ENCODE results near the gene FBXW9. TPM values are rescaled to one million over a fixed set of nuclear protein-coding genes. Genes with fewer than 3 reads are reported as not detected.
"Not testable (repeated sequence)": the region's sequence is repeated elsewhere in the genome, so short reads cannot be mapped to it uniquely, and the experiment has no call there.

FBXW9 gene
- total RNA-seq: 5.8 and 8.0 TPM in 2 replicates

DNA sequence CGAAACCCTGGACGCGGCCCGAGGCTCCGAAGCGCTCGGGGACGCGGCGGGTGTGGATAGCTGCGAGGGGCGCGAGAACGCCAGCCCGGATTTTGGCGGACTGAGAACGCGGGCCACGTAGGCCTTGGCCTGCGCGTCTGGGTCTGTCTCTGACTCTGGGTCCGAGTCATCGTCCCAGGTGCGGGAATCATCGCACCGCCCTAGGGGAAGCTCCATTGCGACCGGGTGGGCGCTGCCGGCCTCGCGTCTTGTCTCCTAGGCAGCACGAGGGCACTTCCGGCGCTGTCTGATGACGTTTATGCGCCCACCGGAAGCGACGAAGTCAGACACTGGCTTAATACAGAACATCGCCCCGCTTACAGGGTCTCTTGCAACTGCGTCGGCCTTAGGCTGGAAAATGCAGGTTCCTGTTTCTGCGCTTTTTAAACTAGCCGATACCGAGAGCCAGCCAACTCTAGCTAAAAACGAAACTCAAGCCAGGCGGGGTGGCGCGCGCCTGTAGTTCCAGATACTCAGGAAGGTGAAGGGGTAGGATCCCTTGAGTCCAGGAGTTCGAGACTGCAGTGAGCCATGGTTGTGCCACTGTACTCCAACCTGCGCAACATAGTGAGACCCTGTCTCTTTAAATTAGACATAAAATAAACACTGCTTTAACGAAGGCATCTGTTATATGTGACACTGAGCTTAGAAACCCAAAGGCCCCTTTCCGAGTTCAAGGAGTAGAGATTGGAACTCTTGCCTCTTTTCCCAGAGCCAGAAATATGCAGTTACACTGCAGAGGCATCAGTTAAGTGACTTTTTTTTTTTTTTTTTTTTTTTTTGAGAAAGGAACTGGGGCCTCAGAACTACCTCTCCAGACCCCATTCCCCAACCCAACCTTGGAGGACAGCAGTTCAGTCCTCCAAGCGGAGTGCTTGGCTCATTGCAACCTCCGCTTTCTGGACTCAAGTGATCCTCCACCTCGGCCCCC, at the start of gene FBXW9:
TSS of gene FBXW9 (minus strand) at position 266 of the 970 bp plus-strand sequence. CDS start at position 216, 50 bp downstream.
- peak; percentile 98 for DNase-seq

DNA sequence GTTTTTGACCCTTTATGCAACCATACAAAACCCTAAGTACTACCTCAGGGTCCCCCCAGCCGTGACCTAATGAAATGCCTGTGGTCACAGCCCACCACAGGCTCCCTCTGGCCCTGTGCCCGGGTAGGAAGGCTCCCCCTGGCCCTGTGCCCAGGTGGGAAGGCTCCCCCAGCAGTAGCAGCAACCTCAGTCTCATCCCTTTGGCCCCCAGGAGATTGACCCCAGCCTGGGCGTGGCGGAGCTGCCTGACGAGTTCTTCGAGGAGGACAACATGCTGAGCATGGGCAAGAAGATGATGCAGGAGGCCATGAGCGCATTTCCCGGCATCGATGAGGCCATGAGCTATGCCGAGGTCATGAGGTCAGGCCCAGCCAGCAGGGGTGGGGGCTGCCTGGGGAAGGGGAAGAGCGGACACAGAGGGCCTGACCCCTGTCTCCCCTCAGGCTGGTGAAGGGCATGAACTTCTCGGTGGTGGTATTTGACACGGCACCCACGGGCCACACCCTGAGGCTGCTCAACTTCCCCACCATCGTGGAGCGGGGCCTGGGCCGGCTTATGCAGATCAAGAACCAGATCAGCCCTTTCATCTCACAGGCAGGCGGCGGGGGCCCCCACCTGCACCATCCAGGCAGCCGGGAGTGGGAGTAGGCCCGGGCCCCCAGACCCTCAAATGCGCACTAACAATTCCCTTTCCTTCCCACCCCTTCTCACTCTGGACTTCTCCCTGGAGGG, 48.9 kb upstream of the FBXW9 start:
- no peak for DNase-seq

DNA sequence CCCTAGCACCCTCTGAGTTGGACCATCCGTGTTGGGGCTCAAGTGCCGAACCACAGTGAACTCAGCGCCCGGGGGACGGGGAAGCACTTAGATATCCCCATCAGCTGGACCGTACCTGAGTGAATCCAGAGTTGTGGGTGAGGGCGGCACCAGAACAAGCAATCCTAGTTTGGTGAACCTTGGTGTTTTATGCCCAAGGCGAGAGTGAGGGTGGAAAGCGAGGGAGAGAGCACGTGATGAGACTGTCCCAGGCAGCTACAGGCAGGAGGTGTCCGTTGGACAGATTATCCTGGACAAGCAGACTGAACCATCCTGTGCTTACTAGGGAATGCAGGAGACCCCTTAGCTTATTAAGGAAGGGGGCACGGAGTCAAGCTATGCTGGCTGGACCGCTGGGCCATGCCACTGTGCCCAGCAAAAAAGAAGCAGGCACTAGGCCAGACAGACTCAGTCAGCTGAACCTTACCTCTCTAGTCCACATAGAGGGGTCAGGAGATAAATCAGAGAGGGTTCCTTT, 41.5 kb upstream of the FBXW9 start:
- no peak for DNase-seq

DNA sequence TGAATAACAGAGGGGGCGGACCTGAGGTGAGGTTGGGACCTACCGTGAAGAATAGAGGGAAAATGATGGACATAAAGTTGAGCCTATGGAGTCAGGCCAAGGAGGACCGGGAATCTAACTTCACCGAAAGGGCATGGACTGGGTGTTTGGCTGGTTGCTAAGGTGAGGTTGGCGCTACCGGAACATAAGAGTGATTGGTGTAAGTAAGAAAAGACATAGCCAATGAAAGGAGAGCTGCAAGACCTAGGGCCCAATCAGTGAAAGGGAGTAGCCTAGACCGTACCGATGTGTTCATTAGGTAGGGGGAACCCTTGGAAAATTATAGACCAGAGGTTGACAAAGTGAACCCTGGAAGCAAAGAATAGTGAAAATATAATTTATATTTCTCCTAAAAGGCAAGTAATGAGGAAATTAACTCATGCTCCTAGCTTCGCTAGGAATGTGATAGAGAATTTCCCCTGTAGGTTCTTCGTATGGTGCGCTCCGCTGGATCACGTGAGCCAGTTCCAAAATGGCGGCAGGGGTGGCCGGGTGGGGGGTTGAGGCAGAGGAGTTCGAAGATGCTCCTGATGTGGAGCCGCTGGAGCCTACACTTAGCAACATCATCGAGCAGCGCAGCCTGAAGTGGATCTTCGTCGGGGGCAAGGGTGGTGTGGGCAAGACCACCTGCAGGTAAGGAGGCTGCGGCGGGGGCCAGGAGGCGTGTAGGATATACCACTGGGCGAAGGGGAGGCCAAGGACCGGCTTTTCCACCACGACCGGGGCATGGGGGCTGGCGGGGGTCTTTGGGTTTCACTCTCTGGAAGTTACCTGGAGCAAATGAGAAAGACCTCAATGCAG, 40.8 kb upstream of the FBXW9 start, which contains the start of gene GET3:
TSS of gene GET3 (plus strand) at position 503 of the 840 bp plus-strand sequence. CDS start at position 512, 9 bp downstream.
- DNase-seq: peak; percentile 100

DNA sequence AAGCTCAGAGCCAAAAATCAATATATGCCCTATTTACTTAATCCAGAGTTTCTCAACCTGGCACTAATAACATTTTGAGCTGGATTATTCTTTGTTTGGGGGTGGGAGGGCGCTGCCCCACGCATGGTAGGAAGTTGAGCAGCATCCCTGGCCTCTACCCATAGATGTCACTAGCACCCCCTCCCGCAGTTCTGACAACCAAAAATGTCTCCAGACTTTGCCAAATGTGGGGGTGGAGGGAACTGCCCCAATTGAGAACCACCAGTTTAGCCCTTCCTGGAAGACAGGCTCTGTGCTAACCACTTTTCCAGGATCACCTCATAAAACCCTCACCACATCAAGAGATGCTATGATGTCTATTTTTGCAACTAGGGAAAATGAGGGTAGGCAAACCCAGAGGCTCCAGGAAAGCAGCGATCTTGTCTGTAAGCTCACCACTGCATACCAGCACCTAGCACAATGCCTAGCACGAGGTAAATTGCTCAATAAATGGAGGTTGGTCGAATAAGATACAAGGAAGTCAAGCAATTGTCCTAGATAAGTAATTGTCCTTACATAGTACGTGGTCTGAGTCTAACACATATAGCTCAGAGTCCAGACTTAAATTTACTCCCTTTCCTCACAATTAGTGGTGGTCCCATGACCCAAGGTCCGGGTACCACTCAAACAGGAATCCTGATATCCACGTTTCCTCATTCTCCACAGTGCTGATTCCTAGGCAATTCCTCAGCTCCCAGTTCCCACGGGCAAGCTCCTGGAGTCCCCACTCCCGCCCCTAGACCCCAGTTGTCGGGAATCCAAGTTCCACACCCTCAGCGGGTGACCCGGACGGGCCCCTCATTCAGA, 37.2 kb upstream of the FBXW9 start:
- DNase-seq: peak; percentile 44

DNA sequence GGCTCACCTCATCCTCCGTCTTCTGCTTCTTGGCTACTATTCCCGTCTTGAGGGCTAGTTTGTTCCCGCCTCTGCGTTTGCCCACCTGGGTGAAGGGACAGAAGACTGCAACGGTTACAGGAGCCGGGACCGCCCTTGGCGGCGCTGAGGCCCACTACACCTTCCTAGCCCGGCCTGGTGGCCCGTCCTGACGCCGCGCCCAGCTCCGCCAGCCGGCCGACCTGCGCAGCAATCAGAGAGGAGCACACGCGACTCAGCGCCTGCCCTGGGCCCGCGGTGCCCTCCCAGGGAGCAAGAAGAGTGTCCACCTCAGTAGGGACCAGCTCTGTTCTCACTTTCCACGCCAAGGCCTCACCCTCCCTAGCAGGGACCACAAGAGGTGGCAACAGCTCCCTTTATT, 34.9 kb upstream of the FBXW9 start:
- DNase-seq: no peak

DNA sequence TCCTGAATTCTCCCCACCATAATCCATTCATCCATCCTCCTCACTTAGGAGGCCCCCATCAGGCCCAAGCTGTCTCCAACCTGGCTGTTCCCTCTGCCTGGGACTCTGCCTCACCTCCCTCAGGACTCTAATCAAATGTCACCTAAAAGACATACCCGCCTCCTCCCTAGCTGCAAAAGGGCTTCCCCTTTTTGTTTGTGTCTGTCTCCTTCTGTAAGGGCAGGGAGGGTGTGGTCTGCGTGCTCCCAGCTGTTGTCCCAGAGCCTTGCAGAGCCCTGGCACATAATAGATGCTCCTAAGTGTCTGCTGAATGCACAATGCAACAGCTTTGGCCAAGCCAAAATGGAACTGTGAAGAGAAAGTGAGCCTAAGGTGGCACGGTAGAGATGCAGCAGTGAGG, 33.6 kb upstream of the FBXW9 start:
- DNase-seq: no peak

DNA sequence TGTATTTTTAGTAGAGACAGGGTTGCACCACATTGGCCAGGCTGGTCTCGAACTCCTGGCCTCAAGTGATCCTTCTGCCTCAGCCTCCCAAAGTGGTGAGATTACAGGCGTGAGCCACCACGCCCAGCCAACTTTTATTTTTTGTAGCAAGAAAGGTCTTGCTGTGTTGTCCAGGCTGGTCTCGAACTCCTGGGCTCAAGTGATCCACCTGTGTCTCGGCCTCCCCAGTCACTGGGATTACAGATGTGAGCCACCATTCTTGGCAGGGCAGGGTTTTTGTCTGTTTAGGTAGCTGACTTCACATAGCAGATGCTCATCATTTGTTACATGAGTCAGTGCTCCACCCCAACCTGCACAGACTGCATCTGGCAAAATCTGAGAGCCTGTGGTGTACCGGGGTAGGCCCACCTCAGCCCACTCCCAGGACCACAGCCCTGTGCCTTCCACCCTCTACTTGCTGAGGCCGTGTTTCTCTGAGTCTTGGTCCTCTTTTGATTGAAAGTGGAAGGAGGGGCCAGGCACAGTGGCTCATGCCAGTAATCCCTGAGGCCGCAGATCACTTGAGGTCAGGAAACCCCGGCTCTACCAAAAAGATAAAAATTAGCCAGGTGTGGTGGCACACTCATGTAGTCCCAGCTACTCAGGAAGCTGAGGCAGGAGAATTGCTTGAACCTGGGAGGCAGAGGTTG, 31.5 kb upstream of the FBXW9 start:
- no peak for DNase-seq

DNA sequence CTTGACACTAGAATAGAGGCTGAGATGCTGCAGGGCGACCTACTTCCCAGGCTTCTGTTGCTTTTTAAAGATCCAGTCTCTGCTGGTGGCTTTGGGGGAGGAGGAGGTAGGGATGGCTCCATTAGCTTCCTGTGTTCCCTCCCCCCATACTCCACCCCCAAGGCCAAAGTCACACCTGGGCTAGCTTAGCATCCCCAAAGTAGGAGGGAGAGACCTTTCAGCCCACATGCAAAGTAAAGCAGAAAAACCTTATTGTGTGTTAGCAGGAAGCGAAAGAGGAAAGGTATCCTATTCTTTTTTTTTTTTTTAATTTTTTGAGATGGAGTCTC, 30.5 kb upstream of the FBXW9 start:
- DNase-seq: no peak

DNA sequence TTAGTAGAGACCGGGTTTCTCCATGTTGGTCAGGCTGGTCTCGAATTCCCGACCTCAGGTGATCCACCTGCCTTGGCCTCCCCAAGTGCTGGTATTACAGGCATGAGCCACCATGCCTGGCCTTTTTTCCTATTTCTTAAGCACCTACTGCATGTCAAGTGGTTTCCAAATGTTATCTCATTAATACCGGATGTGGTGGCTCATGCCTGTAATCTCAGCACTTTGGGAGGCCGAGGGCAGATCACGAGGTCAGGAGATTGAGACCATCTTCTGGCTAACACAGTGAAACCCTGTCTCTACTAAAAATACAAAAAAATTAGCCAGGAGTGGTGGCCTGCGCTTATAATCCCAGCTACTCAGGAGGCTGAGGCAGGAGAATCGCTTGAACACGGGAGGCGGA, 29.2 kb upstream of the FBXW9 start:
- not testable (repeated sequence) for DNase-seq

DNA sequence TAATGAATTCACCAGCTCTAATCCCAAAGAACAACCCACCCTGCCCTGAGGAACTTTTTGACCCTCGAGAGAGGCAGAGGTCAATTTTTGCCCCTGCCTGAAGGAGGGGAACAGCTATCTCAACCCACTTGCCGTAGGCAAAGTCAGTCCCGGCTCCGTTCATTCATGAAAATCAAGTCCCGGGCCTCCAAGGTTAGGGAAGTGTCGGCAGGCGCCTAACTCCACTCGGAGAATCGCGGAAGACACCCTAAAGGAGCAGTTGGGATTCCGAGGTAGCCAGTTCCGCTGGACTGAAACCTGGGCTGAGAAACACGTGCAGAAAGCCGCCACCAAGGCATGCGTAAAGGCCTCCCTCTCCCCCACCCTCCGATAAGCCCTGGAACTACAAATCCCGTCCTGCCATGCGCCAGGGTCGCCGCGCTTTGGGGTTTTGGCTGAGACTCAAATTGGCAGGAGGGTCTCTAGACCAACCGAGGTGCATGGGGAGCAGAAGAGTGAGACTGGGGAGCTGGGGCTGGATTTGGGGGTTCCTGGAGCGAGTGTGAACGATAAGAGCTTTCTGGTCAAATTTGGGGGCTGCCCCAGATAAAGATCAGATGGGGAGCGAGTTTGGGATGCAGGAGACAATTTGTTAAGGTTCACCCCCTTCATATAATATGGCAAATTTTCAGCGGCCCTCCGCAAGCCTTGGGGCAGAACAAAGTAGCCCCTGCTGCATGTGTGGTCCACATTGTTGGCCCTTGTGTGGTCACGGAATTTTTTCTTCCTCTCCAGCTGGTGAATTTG, 27.4 kb upstream of the FBXW9 start, which contains the start of gene TNPO2:
TSS of gene TNPO2 (minus strand) at position 292 of the 786 bp plus-strand sequence. CDS start 2,955 bp downstream, outside the sequence.
- DNase-seq: peak; percentile 78

DNA sequence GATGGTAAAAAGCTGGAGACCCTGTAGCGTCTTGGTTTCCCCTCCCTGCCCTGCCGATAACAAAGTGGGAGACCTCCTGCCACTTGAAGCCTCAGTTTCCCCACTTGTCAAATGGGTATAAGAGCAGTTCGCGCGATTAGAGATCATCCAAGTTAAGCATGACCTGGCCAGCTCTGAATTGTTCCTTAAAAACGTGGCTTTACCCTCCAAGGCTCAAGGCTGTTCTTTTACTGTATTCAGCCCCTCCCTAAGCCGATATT, 26.9 kb upstream of the FBXW9 start:
- DNase-seq: peak; percentile 24

DNA sequence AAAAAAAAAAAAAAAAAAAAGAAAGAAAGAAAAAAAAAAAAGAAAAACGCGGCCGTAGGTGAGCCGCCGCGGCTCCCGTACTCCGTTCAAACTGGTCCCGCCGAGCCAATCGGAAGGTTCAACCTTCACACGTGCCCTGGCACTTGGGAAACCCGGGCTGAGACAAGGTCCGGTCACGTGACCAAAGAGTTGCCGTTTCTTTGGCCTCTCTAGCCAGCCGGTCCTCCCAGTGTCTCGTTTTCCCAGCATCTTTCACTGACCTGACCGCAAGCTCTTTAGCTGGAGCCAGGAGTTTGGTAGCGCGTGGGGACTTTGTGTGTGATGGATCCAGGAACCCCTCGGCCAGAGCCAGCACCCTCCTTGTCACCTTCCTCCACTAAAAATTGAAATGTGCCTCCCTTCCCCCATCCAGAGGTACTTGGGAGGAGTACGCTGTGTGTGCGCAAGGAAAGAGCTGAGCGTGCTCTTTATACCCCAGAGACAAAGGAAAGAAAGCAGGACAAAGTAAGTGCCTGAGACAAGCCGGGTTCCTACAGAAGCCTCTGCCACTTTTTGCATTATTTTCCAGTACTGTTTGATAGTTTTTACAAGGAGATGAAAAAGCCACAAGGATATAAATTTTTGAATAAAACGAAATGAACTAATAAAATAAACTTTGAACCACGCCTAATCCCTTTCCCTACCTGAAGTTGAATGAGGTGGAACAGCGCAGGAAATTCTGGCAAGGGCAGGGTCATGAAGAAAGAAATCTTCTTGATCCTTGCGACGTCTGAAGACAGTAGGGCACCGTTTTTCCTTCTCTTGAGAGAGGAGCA, 26.3 kb upstream of the FBXW9 start:
- DNase-seq: peak; percentile 100

DNA sequence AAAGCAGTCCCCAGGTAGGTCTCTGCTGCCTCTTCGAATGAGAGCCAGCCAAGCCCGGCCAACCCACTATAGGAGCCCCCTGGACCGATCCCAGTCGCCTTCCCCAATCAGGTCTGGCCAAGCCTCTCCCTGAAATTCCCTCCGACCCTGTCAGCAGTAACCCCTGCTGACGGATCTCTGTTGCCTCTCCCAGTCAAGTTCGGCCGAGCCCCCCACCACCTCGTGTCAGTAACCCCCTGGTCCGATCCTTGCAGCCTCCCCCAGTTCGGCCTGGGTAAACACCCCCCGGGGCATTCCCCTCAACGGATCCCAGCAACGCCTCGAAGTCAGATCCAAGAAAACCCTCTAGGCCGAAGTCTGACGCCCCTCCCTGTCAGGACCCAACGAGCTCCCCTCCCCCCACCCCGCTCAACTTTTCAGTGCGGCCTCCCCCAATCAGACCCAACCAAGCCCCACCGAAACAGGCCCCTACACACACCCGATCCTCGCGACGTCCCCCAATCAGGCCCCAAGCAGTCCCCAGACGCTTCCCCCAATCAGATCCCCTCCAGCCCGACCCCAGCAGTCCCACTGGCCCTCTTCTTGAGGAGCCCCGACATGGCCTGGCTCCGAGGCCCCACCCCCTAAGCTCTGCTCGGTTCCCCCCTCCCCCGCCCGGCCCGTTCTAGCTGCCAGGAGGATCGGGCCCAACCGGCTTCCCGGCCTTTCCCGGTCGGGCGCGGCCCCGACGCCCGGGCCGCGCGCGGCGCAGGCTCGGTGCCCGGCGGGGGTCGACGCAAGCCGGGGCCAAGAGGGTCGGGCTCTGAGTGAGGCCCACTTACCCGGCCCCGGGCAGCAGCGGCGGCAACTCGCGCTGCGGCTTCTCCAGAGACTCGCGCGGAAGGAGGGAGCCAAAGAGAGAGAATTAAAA, 25.5 kb upstream of the FBXW9 start:
- peak; percentile 77 for DNase-seq

DNA sequence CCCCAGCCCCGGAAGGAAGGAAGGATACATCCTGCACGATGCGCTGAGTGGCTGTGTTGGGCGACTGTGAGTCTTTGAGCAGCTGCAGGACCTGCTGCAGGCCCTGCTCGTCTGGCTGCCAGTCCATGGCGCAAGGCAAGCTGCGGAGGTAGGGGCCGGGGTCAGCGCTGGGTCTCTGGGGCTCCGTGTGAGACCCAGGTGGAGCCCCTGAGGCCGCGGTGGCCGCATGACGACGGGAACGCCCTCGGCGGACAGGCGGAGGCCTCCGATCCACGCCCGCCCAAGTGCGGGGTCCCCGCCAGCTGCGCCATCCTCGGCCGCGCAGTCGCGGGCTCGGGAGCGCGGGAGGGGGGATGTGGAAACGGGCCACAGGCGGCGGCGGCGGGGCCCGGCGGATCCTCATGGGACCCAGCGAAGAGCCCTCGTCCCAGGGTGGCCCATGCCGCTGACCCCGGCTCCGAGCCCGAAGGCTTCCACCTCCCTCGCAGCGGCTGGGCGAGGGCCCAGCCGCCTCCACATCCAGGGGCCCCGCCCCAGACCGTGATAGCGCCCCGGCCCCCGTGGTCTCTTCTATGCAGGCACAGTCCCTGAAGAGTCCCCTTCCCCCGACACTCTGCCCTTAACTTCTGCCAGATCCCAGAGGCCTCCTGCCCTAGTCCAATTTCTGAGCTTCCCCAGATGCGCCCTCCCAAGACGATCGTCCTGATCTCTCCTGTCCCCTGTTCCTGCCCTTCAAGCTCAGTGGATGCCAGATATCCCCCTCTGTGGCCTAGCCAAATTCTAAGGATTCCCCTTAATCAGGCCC, 24.6 kb upstream of the FBXW9 start:
- DNase-seq: peak; percentile 43

DNA sequence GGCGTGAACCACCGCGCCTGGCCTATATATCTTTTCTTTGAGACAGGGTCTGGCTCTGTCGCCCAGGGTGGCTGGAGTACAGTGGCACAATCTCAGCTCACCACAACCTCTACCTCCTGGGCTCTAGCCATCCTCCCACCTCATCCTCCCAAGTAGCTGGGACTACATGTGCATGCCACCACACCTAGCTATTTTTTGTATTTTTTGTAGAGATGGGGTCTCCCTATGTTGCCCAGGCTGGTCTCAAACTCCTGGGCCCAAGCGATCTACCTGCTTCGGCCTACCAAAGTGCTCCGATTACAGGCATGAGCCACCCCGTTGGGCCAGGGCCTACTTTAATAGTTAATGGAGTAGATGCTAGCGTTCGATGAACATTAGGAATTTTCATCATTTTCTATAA, 23.9 kb upstream of the FBXW9 start:
- DNase-seq: no peak

DNA sequence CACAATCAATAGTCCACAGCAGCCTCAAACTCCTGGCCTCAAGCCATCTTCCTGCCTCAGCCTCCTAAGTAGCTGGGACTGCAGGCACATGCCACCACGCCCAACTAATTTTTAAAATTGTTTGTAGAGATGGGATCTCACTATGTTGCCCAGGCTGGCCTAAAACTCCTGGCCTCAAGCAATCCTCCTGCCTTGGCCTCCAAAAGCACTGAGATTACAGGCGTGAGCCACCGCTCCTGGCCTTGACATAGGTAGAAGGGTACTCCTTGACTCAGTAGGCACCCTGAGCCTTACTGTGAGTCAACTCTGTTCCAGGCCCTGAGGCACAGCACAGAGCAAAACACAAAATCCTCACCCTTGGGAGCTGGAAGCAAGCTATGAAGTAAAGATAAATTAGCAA, 19.5 kb upstream of the FBXW9 start:
- DNase-seq: no peak

Data from dermis blood vessel endothelial cell (primary cell).